WTC11 (cell line): Measurements from ENCODE around the gene GTF3C4. TPM values are rescaled to one million over a fixed set of nuclear protein-coding genes. Genes with fewer than 3 reads are reported as not detected.
"Not testable (repeated sequence)": the region's sequence is repeated elsewhere in the genome, so short reads cannot be mapped to it uniquely, and the experiment has no call there.

Experiments
- ATAC-seq: fragments of 200-7000 bp; cut with Tn5 transposase; 2 replicates; pipeline ENCODE4 v1.10.0; 2021; ENCODE audit warnings: mild to moderate bottlenecking, moderate library complexity
- CTCF ChIA-PET: fragments of 300-600 bp; sonication (Branson Sonifier 250); formaldehyde crosslinking; loops from one replicate; lab custom pipeline; 2021; ENCODE audit warnings: antibody characterized with exemption; lab: Charles Lee
- POLR2A ChIA-PET: fragments of 350-600 bp; sonication (Branson Sonifier 250); formaldehyde crosslinking; loops from one replicate; lab custom pipeline; 2021; ENCODE audit warnings: antibody characterized with exemption; lab: Charles Lee
- DNase-seq: peaks from one replicate; pipeline ENCODE4 v3.0.0; 2021; ENCODE audit warnings: low spot score
- H3K27ac Mint-ChIP-seq: 2 replicates; pipeline ENCODE4 v1.8.0; 2021; ENCODE audit warnings: mixed read lengths
- H3K27me3 Mint-ChIP-seq: 2 replicates; pipeline ENCODE4 v1.8.0; 2021; ENCODE audit warnings: low read depth, mild to moderate bottlenecking, moderate library complexity, mixed read lengths
- H3K36me3 Mint-ChIP-seq: 2 replicates; pipeline ENCODE4 v1.8.0; 2021; ENCODE audit warnings: mixed read lengths
- H3K4me1 Mint-ChIP-seq: 2 replicates; pipeline ENCODE4 v1.8.0; 2022; ENCODE audit warnings: mixed read lengths
- H3K4me3 Mint-ChIP-seq: 2 replicates; pipeline ENCODE4 v1.8.0; 2021; ENCODE audit warnings: mild to moderate bottlenecking, moderate library complexity, mixed read lengths
- H3K9me3 Mint-ChIP-seq: 2 replicates; pipeline ENCODE4 v1.8.0; 2021; ENCODE audit warnings: mixed read lengths
- ATF1 ChIP-seq: sonication (generic); formaldehyde crosslinking; IDR thresholded peaks from 2 replicates; pipeline ENCODE4 v1.8.1; 2023; ENCODE audit warnings: mild to moderate bottlenecking, moderate library complexity, missing genetic modification reagents
- CREB1 ChIP-seq: sonication (generic); formaldehyde crosslinking; IDR thresholded peaks from 2 replicates; pipeline ENCODE4 v1.8.0; 2023; ENCODE audit warnings: mild to moderate bottlenecking, missing genetic modification reagents
- CREM ChIP-seq: sonication (generic); formaldehyde crosslinking; IDR thresholded peaks from 2 replicates; pipeline ENCODE4 v1.8.1; 2022; ENCODE audit warnings: mild to moderate bottlenecking, missing genetic modification reagents, moderate library complexity
- EMX1 ChIP-seq: fragments of 250-450 bp; sonication (Bioruptor Pico); IDR thresholded peaks from 2 replicates; pipeline ENCODE4 v1.8.0; 2021; ENCODE audit warnings: mild to moderate bottlenecking
- ESRRA ChIP-seq: sonication (generic); formaldehyde crosslinking; IDR thresholded peaks from 2 replicates; pipeline ENCODE4 v1.8.1; 2022; ENCODE audit warnings: mild to moderate bottlenecking, missing genetic modification reagents, borderline replicate concordance
- FOXP1 ChIP-seq: sonication (generic); formaldehyde crosslinking; IDR thresholded peaks from 2 replicates; pipeline ENCODE4 v1.8.0; 2022; ENCODE audit warnings: missing genetic modification reagents, mild to moderate bottlenecking, moderate library complexity, borderline replicate concordance
- GABPB1 ChIP-seq: sonication (generic); formaldehyde crosslinking; IDR thresholded peaks from 2 replicates; pipeline ENCODE4 v1.8.1; 2023; ENCODE audit warnings: mild to moderate bottlenecking, missing genetic modification reagents
- HMGA2 ChIP-seq: fragments of 250-450 bp; sonication (Bioruptor Pico); IDR thresholded peaks from 2 replicates; pipeline ENCODE4 v1.4.0; 2021; ENCODE audit warnings: mild to moderate bottlenecking, moderate library complexity
- HMGXB4 ChIP-seq: sonication (generic); formaldehyde crosslinking; IDR thresholded peaks from 2 replicates; pipeline ENCODE4 v1.8.1; 2023; ENCODE audit warnings: mild to moderate bottlenecking, moderate library complexity, missing genetic modification reagents
- MAX ChIP-seq: sonication (generic); formaldehyde crosslinking; IDR thresholded peaks from 2 replicates; pipeline ENCODE4 v1.8.0; 2022; ENCODE audit warnings: mild to moderate bottlenecking, missing genetic modification reagents
- MLX ChIP-seq: sonication (generic); formaldehyde crosslinking; IDR thresholded peaks from 2 replicates; pipeline ENCODE4 v1.8.1; 2023; ENCODE audit warnings: mild to moderate bottlenecking, missing genetic modification reagents, moderate library complexity
- NFATC4 ChIP-seq: fragments of 250-450 bp; sonication (Bioruptor Pico); IDR thresholded peaks from 2 replicates; pipeline ENCODE4 v1.9.0; 2021; ENCODE audit warnings: mild to moderate bottlenecking
- NFYB ChIP-seq: sonication (generic); formaldehyde crosslinking; conservative IDR thresholded peaks from 2 replicates; pipeline ENCODE4 v1.8.0; 2022; ENCODE audit warnings: low read depth, missing genetic modification reagents
- NR2C2 ChIP-seq: sonication (generic); formaldehyde crosslinking; IDR thresholded peaks from 2 replicates; pipeline ENCODE4 v1.8.0; 2022; ENCODE audit warnings: mild to moderate bottlenecking, missing genetic modification reagents
- STAT6 ChIP-seq: sonication (generic); formaldehyde crosslinking; conservative IDR thresholded peaks from 2 replicates; pipeline ENCODE4 v1.8.1; 2023; ENCODE audit warnings: mild to moderate bottlenecking, low read depth, missing genetic modification reagents, moderate library complexity
- TCF7 ChIP-seq: sonication (generic); formaldehyde crosslinking; IDR thresholded peaks from 2 replicates; pipeline ENCODE4 v1.8.0; 2022; ENCODE audit warnings: mild to moderate bottlenecking, low read depth, missing genetic modification reagents, moderate library complexity
- USF2 ChIP-seq: sonication (generic); formaldehyde crosslinking; IDR thresholded peaks from 2 replicates; pipeline ENCODE4 v1.8.1; 2023; ENCODE audit warnings: mild to moderate bottlenecking, missing genetic modification reagents, moderate library complexity
- ZBTB43 ChIP-seq: sonication (generic); formaldehyde crosslinking; IDR thresholded peaks from 2 replicates; pipeline ENCODE4 v1.8.1; 2023; ENCODE audit warnings: mild to moderate bottlenecking, missing genetic modification reagents
- ZNF232 ChIP-seq: sonication (generic); formaldehyde crosslinking; IDR thresholded peaks from 2 replicates; pipeline ENCODE4 v1.8.0; 2022; ENCODE audit warnings: mild to moderate bottlenecking, missing genetic modification reagents
- total RNA-seq: library from RNA; stranded (reverse); gene quantifications from 3 replicates; pipeline ENCODE4 v1.2.3, GENCODE V29; 2021
- TF ChIP-seq, protein P1 (sequence below): sonication (generic); formaldehyde crosslinking; IDR thresholded peaks from 2 replicates; pipeline ENCODE4 v1.8.0; 2022; ENCODE audit warnings: mild to moderate bottlenecking, missing genetic modification reagents
- TF ChIP-seq, protein P2 (sequence below): fragments of 250-450 bp; sonication (Bioruptor Pico); IDR thresholded peaks from 2 replicates; pipeline ENCODE4 v2.1.2; 2022; ENCODE audit warnings: mild to moderate bottlenecking, moderate library complexity

GTF3C4 gene
- total RNA-seq, 1 experiment from 2014 or later = 31.6 TPM

DNA sequence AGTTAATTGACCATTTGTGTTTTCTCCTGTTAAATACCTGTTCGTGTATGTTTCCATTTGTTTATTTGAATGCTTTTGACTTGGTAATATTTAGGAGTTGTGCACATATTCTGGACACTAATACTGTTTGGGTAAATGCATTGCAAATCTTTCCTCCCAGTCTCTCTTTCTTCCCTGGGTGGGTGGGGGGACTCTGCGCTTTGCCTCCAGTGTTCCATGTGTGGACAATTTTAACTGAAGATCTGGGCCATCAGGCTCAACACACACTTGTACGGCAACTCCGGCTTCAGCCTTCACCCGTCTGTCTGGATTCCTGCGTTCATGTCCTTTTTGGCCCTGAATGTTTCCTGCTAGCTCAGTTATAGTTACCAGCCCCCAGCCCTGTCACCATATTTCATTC is 40.1 kb downstream of the GTF3C4 start (continued):
- TF ChIP-seq, protein P1, sequence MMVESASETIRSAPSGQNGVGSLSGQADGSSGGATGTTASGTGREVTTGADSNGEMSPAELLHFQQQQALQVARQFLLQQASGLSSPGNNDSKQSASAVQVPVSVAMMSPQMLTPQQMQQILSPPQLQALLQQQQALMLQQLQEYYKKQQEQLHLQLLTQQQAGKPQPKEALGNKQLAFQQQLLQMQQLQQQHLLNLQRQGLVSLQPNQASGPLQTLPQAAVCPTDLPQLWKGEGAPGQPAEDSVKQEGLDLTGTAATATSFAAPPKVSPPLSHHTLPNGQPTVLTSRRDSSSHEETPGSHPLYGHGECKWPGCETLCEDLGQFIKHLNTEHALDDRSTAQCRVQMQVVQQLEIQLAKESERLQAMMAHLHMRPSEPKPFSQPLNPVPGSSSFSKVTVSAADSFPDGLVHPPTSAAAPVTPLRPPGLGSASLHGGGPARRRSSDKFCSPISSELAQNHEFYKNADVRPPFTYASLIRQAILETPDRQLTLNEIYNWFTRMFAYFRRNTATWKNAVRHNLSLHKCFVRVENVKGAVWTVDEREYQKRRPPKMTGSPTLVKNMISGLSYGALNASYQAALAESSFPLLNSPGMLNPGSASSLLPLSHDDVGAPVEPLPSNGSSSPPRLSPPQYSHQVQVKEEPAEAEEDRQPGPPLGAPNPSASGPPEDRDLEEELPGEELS (CRISPR knock-in tag) = no peak

- 0 out of 2 replicates have a peak, but pooled peaks have one; percentile 19 for TF ChIP-seq HMGA2
- DNase-seq, ATAC-seq, H3K36me3 Mint-ChIP-seq, H3K4me3 Mint-ChIP-seq, H3K9me3 Mint-ChIP-seq, POLR2A ChIA-PET, CTCF ChIA-PET, H3K27ac Mint-ChIP-seq, H3K4me1 Mint-ChIP-seq, H3K27me3 Mint-ChIP-seq: not testable (repeated sequence)
Observed at GRCh38 chr9:132711152-132711551, 40.9 kb downstream of the GTF3C4 start.

DNA sequence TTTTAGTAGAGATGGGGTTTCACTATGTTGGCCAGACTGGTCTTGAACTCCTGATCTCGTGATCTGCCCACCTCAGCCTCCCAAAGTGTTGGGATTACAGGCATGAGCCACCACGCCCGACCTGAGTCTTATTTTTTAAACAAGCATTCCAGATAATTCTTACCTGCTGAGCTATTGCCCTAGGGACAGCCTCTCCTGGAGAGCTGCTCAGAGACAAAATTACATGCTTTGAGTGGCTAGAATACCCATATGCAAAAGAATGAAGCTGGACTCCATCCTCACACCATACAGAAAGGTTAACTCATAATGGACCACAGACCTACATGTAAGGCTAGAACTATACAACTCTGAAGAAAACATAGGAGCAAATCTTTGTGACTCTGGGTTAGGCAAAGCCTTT is 41.6 kb downstream of the GTF3C4 start:
- DNase-seq (no peak), ATAC-seq (no peak)
- H3K4me1 Mint-ChIP-seq = no peaks in the 10 kb centered on the region
- H3K9me3 Mint-ChIP-seq = peaks cover 7% of the 10 kb centered on the region
- no peak for TF ChIP-seq GABPB1
- no peak for TF ChIP-seq ZNF232 (CRISPR knock-in tag)
- no peak for TF ChIP-seq EMX1 (CRISPR knock-in tag)
- no peak for TF ChIP-seq MAX (CRISPR knock-in tag)
- no peak for TF ChIP-seq MLX (CRISPR knock-in tag)
- no peak for TF ChIP-seq FOXP1 (CRISPR knock-in tag)
- no peak for TF ChIP-seq STAT6
- no peak for TF ChIP-seq USF2 (CRISPR knock-in tag)
- TF ChIP-seq, protein P2, sequence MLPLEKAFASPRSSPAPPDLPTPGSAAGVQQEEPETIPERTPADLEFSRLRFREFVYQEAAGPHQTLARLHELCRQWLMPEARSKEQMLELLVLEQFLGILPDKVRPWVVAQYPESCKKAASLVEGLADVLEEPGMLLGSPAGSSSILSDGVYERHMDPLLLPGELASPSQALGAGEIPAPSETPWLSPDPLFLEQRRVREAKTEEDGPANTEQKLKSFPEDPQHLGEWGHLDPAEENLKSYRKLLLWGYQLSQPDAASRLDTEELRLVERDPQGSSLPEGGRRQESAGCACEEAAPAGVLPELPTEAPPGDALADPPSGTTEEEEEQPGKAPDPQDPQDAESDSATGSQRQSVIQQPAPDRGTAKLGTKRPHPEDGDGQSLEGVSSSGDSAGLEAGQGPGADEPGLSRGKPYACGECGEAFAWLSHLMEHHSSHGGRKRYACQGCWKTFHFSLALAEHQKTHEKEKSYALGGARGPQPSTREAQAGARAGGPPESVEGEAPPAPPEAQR = no peak
- no peak for TF ChIP-seq ESRRA (CRISPR knock-in tag)
- TF ChIP-seq, all 79 proteins: peak for 0
- Mint-ChIP-seq H3K36me3 (no peaks in the 10 kb centered on the region), H3K27ac (no peak overlapping the region), H3K4me3 (no peak overlapping the region), H3K27me3 (peaks cover 2% of the 10 kb centered on the region; the same call in 1 of the 2 replicates)
- ChIA-PET POLR2A (no interaction called here), CTCF (no interaction called here)

DNA sequence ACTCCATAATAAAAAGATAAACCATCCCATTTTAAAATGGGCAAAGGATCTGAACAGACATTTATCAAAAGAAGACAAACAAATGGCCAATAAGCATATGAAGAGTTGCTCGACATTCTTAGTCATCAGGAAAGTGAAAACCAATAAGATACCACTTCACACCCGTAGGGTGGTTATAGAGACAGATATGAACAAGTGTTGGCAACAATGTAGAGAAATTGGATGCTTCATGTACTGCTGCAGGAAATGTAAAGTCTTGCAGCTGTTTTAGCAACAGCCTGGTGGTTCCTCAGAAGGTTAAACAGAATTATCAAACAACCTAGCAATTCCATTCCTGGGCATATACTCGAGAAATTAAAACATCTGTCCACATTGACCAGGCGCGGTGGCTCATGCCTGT is 42.5 kb downstream of the GTF3C4 start:
- no peak overlapping the region for H3K4me3 Mint-ChIP-seq
- H3K9me3 Mint-ChIP-seq = peaks cover 7% of the 10 kb centered on the region
- no peaks in the 10 kb centered on the region for H3K4me1 Mint-ChIP-seq
- H3K27ac Mint-ChIP-seq = no peak overlapping the region
- POLR2A ChIA-PET = no interaction called here
- no peaks in the 10 kb centered on the region for H3K36me3 Mint-ChIP-seq
- H3K27me3 Mint-ChIP-seq = peaks cover 6% of the 10 kb centered on the region; the same call in 1 of the 2 replicates
- DNase-seq (no peak), ATAC-seq (no peak)
- CTCF ChIA-PET = interaction anchor here (0.6 to 1.1 kb wide), 2 partner anchors 99 to 477 kb away, joined by 3 to 4 read pairs; no protein-coding TSS in a partner anchor
- no peak for TF ChIP-seq NR2C2 (CRISPR knock-in tag)
- TF ChIP-seq ATF1 (CRISPR knock-in tag) = no peak
- TF ChIP-seq HMGXB4 = no peak
- no peak for TF ChIP-seq NFATC4 (CRISPR knock-in tag)
- TF ChIP-seq GABPB1 = no peak
- no peak for TF ChIP-seq CREM (CRISPR knock-in tag)
- TF ChIP-seq ZBTB43 (CRISPR knock-in tag) = no peak
- TF ChIP-seq NFYB (CRISPR knock-in tag) = no peak
- TF ChIP-seq EMX1 (CRISPR knock-in tag) = no peak
- no peak for TF ChIP-seq TCF7 (CRISPR knock-in tag)
- TF ChIP-seq CREB1 (CRISPR knock-in tag) = no peak
